Measurements from ENCODE around the gene CNDP1.
"Not testable (repeated sequence)": the region's sequence is repeated elsewhere in the genome, so short reads cannot be mapped to it uniquely, and the experiment has no call there.

Gene CNDP1

DNA sequence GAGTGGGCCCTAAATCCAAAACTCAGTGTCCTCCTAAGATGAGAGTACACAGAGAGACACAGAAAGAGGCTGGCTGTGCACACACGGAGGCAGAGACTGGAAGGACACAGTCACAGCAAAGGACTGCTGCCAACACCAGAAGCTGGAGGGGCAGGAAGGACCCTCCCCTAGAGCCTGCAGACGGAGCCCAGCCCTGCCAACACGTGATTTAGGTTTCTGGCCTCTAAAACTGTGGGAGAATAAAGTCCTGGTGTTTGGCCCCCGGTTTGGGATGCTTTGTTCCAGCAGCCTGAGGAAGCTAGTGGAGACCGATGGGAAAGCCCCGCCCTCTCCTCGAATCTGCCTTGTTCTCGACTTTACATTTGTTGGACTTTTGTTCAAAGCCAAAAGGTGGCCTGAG lies 10.6 kb downstream of the CNDP1 start:
- DNase-seq (ENCODE audit: extremely low read depth in 1 of 2, low read depth in 1 of 2) = no peak

GRCh38 chr18:74546007-74546406 lies 11.7 kb downstream of the CNDP1 start:
- no peak for DNase-seq (ENCODE audit: extremely low read depth in 1 of 2, low read depth in 1 of 2)

- DNase-seq (ENCODE audit: extremely low read depth in 1 of 2, low read depth in 1 of 2) = no peak
Measured at GRCh38 chr18:74546751-74547530, 12.6 kb downstream of the CNDP1 start.

- DNase-seq (ENCODE audit: extremely low read depth in 1 of 2, low read depth in 1 of 2) = no peak
Measured at GRCh38 chr18:74547860-74548259, 13.6 kb downstream of the CNDP1 start.

DNA sequence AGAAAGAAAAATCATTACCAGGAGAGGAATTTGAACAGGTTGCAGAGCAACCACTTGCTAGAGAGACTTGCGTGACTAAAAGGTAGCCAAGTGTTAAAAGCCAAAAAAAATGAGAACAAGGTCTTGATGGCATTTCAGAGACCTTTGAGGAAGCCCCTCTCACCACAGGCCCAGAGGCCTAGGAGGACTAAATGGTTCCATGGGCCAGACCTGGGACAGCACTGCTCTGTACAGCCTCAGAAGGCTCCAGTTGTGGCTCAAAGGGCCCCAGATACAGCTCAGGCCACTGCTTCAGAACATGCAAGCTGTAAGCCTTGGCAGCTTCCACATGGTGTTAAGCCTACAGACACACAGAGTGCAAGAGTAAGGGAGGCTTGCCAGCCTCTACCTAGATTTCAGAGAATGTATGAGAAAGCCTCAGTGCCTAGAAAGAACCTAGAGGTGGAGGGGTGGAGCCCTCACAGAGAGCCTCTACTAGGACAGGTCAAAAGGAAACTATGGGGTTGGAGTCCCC lies 15.3 kb downstream of the CNDP1 start:
- DNase-seq (ENCODE audit: extremely low read depth in 1 of 2, low read depth in 1 of 2) = no peak

DNA sequence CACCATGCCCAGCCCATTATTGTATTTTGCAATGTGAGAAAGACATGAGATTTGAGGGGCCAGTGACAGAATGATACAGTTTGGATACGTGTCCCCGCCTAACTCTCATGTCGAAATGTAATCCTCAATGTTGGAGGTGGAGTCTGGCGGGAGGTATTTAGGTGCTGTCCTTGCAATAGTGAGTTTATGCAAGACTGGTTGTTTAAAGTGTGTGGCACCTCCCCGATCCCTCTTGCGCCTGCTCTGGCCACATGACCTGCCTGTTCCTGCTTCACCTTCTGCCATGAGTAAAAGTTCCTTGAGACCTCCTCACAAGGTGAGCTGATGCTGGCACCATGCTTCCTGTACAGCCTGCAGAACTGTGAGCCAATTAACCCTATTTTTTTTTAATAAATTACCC lies 16.6 kb downstream of the CNDP1 start:
- no peak for DNase-seq (ENCODE audit: extremely low read depth in 1 of 2, low read depth in 1 of 2)

DNA sequence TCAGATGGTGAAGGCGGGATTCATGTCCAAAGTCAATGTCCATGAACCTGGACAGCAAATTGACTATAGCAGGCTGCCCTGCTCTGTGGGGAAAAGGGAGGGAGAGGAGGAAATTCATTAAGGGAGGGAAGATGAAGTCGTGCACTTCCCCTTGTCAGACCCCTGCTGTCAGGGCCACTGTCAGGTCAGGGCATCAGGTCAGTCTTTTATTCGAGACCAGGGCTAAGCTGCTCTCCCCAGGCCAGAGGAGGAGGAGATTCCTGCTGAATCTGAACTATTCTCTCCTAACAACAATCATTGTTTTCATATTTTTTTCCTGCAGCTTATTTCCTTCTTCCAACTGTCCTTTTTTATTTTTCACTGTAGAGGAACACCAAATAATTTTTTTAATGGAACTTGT lies 17.2 kb downstream of the CNDP1 start:
- DNase-seq (ENCODE audit: extremely low read depth in 1 of 2, low read depth in 1 of 2) = no peak

- peak; percentile 39 to 57 for DNase-seq (ENCODE audit: extremely low read depth in 1 of 2, low read depth in 1 of 2)
Measured at GRCh38 chr18:74551936-74552555, 17.7 kb downstream of the CNDP1 start.

DNA sequence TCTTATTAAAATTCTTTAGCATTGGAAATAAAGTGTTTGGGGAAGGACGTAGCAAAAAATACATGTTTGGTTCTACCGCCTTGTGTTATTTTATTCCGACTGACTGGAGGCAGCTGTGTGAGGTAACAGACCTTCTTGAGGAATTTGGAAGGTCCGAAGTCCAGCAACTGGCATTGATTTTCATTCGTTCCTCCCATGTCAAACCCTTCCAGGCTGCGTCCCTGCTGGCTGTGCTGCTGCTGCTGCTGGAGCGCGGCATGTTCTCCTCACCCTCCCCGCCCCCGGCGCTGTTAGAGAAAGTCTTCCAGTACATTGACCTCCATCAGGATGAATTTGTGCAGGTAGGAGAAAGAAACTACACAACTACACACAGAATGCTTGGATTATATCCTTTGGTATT lies 21.8 kb downstream of the CNDP1 start:
- no peak for DNase-seq (ENCODE audit: extremely low read depth in 1 of 2, low read depth in 1 of 2)

- DNase-seq (ENCODE audit: extremely low read depth in 1 of 2, low read depth in 1 of 2) = no peak
Measured at GRCh38 chr18:74558096-74558495, 23.8 kb downstream of the CNDP1 start.

DNA sequence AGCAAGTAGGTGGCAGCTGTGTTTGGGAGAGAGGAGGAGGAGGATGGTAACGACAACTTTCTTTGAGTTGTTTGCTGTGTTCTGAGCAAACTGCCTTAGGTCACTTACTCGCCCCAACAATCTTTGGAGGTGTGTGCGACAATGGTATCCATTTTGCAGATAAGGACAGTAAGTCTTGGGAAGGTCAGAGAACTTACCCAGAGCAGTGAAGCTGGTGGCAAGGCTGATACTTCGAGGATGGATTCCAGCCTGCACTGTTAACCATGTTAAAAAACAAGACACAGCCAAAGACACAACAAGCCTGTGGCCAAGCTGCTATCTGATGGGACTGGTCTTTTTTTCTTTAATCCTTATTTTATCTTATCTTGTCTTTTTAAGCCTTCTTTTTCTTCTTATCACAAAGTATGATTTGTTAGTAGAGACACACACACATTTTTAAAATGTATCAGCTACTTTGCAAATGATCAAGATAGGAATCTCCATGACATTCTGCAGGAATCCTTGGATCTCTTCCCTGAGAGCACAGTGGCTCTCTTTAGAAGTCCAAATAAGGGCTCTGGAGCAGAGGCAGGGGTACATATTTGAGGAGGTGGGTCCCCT lies 27.9 kb downstream of the CNDP1 start:
- DNase-seq (ENCODE audit: extremely low read depth in 1 of 2, low read depth in 1 of 2) = no peak

- no peak for DNase-seq (ENCODE audit: extremely low read depth in 1 of 2, low read depth in 1 of 2)
Measured at GRCh38 chr18:74562775-74563174, 28.5 kb downstream of the CNDP1 start.

DNA sequence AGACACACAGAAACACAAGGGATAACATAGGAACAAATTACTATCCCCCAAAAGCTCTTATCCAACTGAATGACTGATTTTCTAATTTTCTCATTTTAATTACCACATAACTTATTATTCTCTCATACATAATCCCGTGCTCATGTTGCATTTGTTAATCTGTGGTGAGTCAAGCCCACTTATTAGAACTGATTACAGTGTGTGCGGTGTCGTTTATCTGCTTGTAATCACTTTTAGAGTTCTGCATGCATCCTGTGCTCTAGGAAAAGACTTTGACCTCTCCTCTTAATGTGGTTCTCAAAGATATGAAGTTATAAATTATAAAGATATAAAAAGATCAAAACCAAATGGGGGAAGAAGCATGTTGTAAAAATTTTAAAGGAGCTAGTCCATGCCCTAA lies 29.7 kb downstream of the CNDP1 start:
- no peak for DNase-seq (ENCODE audit: extremely low read depth in 1 of 2, low read depth in 1 of 2)

GRCh38 chr18:74565164-74565563 lies 30.9 kb downstream of the CNDP1 start:
- not testable (repeated sequence) for DNase-seq (ENCODE audit: extremely low read depth in 1 of 2, low read depth in 1 of 2)

GRCh38 chr18:74565993-74566392 lies 31.7 kb downstream of the CNDP1 start:
- DNase-seq (ENCODE audit: extremely low read depth in 1 of 2, low read depth in 1 of 2) = not testable (repeated sequence)

- no peak for DNase-seq (ENCODE audit: extremely low read depth in 1 of 2, low read depth in 1 of 2)
Measured at GRCh38 chr18:74567822-74568221, 33.5 kb downstream of the CNDP1 start.

DNA sequence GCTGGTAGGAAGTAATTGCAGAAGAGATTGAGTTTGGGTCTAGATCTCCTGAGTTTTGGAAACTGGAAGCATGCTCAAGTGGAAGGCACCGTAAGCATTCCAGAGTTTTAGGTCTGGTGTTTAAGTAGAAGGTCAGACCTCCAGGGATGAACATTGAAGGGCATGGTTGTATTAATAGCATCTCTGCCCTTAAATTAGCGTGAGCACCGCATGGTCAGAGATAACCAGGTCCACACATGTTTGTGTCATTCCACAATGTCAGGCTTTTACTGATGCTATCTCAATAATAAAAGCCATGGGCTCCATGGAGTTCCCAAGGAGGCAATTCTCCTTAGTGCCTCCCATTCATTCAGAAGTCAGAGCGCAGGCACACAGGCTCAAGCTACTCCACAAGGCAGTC lies 35.1 kb downstream of the CNDP1 start:
- no peak for DNase-seq (ENCODE audit: extremely low read depth in 1 of 2, low read depth in 1 of 2)

DNA sequence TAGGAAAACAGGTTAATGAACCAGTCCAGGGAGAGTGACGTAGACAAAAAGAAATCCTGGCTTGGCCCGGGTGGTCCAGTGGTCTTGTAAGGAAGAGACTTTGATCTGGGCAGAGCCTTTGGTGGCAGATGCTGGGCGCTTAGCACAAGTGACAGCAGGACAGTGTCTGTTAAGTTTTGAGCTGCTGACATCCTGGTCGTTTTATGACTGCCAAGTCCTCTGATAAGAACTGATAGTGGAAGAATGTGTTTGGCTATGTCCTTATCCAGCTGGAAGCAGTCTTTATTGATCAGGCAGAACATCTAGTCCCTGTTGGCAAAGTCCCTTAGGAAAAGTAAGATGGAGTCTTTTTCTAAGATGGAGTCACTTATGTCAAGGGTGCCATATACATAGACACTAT lies 36.0 kb downstream of the CNDP1 start:
- DNase-seq (ENCODE audit: extremely low read depth in 1 of 2, low read depth in 1 of 2) = no peak

GRCh38 chr18:74571895-74572680 lies 37.8 kb downstream of the CNDP1 start:
- DNase-seq (ENCODE audit: extremely low read depth in 1 of 2, low read depth in 1 of 2) = no peak

DNA sequence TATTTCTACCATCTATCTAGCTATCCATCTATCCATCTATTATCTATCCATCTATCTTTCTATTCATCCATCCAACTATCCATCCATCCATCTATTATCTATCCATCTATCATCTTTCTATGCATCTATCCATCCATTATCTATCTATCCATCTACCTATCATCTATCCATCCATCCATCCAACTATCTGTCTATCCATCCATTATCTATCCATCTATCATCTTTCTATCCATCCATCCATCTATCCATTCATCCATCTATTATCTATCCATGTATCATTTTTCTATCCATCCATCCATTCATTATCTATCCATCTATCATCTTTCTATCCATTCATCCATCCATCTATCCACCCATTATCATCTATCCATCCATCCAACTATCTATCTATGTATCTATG lies 38.8 kb downstream of the CNDP1 start:
- no peak for DNase-seq (ENCODE audit: extremely low read depth in 1 of 2, low read depth in 1 of 2)

DNA sequence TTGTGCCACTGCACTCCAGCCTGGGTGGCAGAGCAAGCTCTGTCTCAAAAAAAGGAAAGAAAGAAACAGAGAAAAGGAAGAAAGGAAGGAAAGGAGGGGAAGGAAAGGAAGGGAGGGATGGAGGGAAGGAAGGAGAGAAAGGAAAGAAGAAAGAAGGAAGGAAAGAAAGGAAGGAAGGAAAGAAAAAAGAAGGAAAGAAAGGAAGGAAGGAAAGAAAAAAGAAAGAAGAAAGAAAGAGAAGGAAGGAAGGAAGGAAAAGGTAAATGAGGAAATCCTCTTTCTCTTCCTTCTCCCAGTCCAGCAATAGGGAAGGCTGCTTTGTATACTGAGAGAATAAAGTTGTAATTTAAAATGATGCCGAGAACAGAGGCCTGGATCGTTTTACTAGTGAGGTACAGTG lies 40.6 kb downstream of the CNDP1 start:
- DNase-seq (ENCODE audit: extremely low read depth in 1 of 2, low read depth in 1 of 2) = no peak

Measured in stimulated activated CD8-positive, alpha-beta memory T cell treated with anti-CD3 and anti-CD28 coated beads, Interleukin-7, amount 100 ng/mL, for 48 hours (primary cell).